Esophagus muscularis mucosa (tissue), 4 donors: ENCODE measurements around the gene MS4A10. TPM values are rescaled to one million over a fixed set of nuclear protein-coding genes. Genes with fewer than 3 reads are reported as not detected.

Source experiments
- DNase-seq: peaks from one replicate; pipeline ENCODE4 v3.0.0-alpha.2; 2017; ENCODE audit errors: extremely low spot score
- H3K27ac ChIP-seq, 4 donors: fragments of 200-600 bp; sonication (generic); replicated peaks in 1 of 4; 1 replicate in 3 of 4; 2 replicates in 1 of 4; pipeline ENCODE4 v1.5.1; 2016 to 2019; ENCODE audit warnings: mild to moderate bottlenecking in 1 of 4
- H3K27me3 ChIP-seq, 4 donors: fragments of 200-600 bp; sonication (generic); one replicate each; pipeline versions ENCODE4 v1.5.1 to v1.6.0; 2016 to 2019
- H3K36me3 ChIP-seq, 4 donors: fragments of 200-600 bp; sonication (generic); one replicate each; pipeline ENCODE4 v1.5.1; 2016 to 2019
- H3K4me1 ChIP-seq, 4 donors: fragments of 200-600 bp; sonication (generic); one replicate each; pipeline ENCODE4 v1.5.1; 2016 to 2019
- H3K4me3 ChIP-seq, 4 donors: fragments of 200-600 bp; sonication (generic); 1 replicate in 2 of 4; 2 replicates in 2 of 4; pipeline ENCODE4 v1.5.1; 2016 to 2019; ENCODE audit warnings: mild to moderate bottlenecking in 4 of 4, moderate library complexity in 1 of 4
- H3K9me3 ChIP-seq, 4 donors: fragments of 200-600 bp; sonication (generic); 1 replicate in 3 of 4; 2 replicates in 1 of 4; pipeline ENCODE4 v1.5.1; 2016 to 2019
- EP300 ChIP-seq: sonication (generic); formaldehyde crosslinking; IDR thresholded peaks from one replicate; pipeline ENCODE4 v1.6.1; 2017; ENCODE audit warnings: antibody characterized with exemption
- POLR2A ChIP-seq: fragments of 450-650 bp; IDR thresholded peaks from one replicate; pipeline ENCODE4 v1.6.1; 2017; ENCODE audit warnings: antibody characterized with exemption, moderate library complexity, mild to moderate bottlenecking, low read depth
- POLR2AphosphoS5 ChIP-seq, 2 donors: sonication (generic); formaldehyde crosslinking; IDR thresholded peaks; one replicate each; pipeline ENCODE4 v1.6.1; 2017; ENCODE audit warnings: antibody characterized with exemption in 2 of 2
- WGBS: methylation state at CpG from one replicate; pipeline ENCODE4 v1.1.5; 2018; 5-methylcytosine and 5-hydroxymethylcytosine counted together
- intact Hi-C: fragments of 100-400 bp; cut with DNase I; formaldehyde crosslinking; loops from one replicate; pipeline ENCODE4 v1.15.1; 2023
- total RNA-seq, 4 donors: library from RNA; depleted of rRNA; stranded (reverse); fragments of >200 nt; gene quantifications; one replicate each; pipeline versions ENCODE4 v1.1.0 to v1.2.1, GENCODE V29; 2016
- TF ChIP-seq, protein P1 (sequence below), 3 experiments: fragments of 200-600 bp in 2 of 3; fragments of 450-650 bp in 1 of 3; sonication (generic) in 2 of 3; IDR thresholded peaks; one replicate each; pipeline ENCODE4 v1.5.1; 2017 to 2019; ENCODE audit warnings: antibody characterized with exemption in 3 of 3, mild to moderate bottlenecking in 2 of 3, moderate library complexity in 1 of 3

Gene MS4A10
- total RNA-seq, 4 donors from 2014 or later = not detected

GRCh38 chr11:60795291-60795690 is 10.2 kb downstream of the MS4A10 start:
- no peaks in the 10 kb centered on the region for H3K9me3 ChIP-seq
- TF ChIP-seq POLR2A (no peak), POLR2AphosphoS5 (IDR thresholded peaks at IDR 0.05) (no peak), EP300 (no peak)
- TF ChIP-seq, protein P1, sequence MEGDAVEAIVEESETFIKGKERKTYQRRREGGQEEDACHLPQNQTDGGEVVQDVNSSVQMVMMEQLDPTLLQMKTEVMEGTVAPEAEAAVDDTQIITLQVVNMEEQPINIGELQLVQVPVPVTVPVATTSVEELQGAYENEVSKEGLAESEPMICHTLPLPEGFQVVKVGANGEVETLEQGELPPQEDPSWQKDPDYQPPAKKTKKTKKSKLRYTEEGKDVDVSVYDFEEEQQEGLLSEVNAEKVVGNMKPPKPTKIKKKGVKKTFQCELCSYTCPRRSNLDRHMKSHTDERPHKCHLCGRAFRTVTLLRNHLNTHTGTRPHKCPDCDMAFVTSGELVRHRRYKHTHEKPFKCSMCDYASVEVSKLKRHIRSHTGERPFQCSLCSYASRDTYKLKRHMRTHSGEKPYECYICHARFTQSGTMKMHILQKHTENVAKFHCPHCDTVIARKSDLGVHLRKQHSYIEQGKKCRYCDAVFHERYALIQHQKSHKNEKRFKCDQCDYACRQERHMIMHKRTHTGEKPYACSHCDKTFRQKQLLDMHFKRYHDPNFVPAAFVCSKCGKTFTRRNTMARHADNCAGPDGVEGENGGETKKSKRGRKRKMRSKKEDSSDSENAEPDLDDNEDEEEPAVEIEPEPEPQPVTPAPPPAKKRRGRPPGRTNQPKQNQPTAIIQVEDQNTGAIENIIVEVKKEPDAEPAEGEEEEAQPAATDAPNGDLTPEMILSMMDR (IDR thresholded peaks at IDR 0.05) = no peak
- no peak for DNase-seq
- WGBS = 66% methylated on average over 5 of the region's 6 CpGs
- H3K4me3 ChIP-seq = no peak overlapping the region
- no peaks in the 10 kb centered on the region for H3K4me1 ChIP-seq
- peaks cover 0 to 23% (median 0%) of the 10 kb centered on the region in 4 donors for H3K27me3 ChIP-seq
- H3K27ac ChIP-seq = no peak overlapping the region
- H3K36me3 ChIP-seq = no peaks in the 10 kb centered on the region
- intact Hi-C loops = no loop called here

DNA sequence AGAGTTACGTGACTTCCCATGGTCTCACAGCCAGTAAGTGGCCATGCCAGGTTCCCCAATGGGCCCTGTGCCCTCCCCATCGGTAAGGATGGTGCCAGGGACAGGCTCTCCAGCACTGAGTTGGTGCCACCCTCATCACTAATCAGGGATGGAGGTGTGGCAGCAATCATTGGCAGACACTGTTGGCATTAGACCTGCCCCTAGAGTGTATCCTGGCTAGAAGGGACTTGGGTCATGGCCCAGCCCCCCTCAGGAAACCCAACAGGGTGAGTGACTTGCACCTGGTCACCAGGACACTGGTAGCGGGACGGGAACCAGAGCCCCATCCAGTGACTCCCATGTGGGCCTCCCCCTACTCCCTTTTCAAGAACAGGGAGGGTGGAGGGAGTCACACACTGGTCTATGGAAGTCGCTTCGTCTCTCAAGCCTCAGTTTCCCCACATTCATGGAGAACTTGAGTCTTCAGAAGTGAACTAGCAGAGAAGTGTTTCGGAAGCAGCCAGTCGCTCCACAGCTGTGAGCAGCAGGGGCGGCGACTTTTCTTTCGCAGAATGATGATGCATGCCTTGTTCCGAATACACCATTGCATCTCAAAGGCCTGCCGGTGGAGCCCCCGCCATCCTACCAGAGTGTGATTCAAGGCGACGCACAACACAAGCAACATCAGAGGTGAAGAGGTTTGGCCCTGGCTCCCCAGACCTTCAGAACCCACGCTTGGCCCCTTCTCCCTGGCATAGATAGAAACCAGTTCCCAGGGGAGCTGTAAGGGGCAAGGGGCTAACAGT is 12.9 kb downstream of the MS4A10 start:
- no peaks in the 10 kb centered on the region for H3K4me1 ChIP-seq
- no peak for TF ChIP-seq POLR2A
- TF ChIP-seq, protein P1 (IDR thresholded peaks at IDR 0.05) = no peak
- TF ChIP-seq POLR2AphosphoS5 (IDR thresholded peaks at IDR 0.05) = no peak
- no peak for TF ChIP-seq EP300
- no peaks in the 10 kb centered on the region for H3K36me3 ChIP-seq
- peaks cover 0 to 23% (median 0%) of the 10 kb centered on the region in 4 donors for H3K27me3 ChIP-seq
- H3K4me3 ChIP-seq = no peak overlapping the region
- intact Hi-C loops = no loop called here
- WGBS = 76% methylated on average over 11 of the region's 17 CpGs
- no peak for DNase-seq
- no peaks in the 10 kb centered on the region for H3K9me3 ChIP-seq
- no peak overlapping the region for H3K27ac ChIP-seq

DNA sequence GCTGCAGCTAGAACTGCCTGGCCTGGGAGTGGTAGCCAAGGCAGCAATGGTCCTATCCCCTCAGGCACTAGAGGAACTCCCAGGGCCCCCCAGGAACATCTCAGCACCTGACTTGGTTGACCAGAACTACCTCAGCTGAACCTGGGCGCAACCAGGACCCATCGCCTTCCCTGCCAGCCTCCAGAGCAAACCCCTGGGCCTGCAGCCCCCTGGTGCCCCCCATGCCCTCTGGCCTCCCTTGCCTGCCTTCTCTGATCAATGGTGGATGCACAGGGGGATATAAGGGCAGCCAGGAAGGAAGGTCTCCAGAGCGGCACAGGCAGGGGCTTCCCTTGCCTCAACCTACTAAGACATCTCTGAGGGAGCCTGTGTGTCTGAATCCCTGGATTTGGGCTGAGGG is 13.5 kb downstream of the MS4A10 start:
- H3K27ac ChIP-seq = no peak overlapping the region
- no peaks in the 10 kb centered on the region for H3K36me3 ChIP-seq
- H3K4me1 ChIP-seq = no peaks in the 10 kb centered on the region
- intact Hi-C loops = no loop called here
- H3K4me3 ChIP-seq = no peak overlapping the region
- no peaks in the 10 kb centered on the region for H3K9me3 ChIP-seq
- DNase-seq = no peak
- TF ChIP-seq, protein P1 (IDR thresholded peaks at IDR 0.05) = no peak
- TF ChIP-seq EP300 (no peak), POLR2A (no peak), POLR2AphosphoS5 (IDR thresholded peaks at IDR 0.05) (no peak)
- H3K27me3 ChIP-seq = peaks cover 0 to 23% (median 0%) of the 10 kb centered on the region in 4 donors
- 83% methylated on average over 1 of the region's 3 CpGs for whole genome bisulfite sequencing

- Histone ChIP-seq H3K4me3 (no peak overlapping the region), H3K4me1 (no peaks in the 10 kb centered on the region), H3K27me3 (peaks cover 0 to 23% (median 0%) of the 10 kb centered on the region in 4 donors), H3K36me3 (no peaks in the 10 kb centered on the region), H3K9me3 (no peaks in the 10 kb centered on the region), H3K27ac (no peak overlapping the region)
- TF ChIP-seq, protein P1 (IDR thresholded peaks at IDR 0.05) = no peak
- TF ChIP-seq POLR2AphosphoS5 (IDR thresholded peaks at IDR 0.05) (no peak), POLR2A (no peak), EP300 (no peak)
- WGBS = 90% methylated on average over 10 of the region's 10 CpGs
- DNase-seq = no peak
- intact Hi-C loops = no loop called here
These were observed 16.1 kb downstream of the MS4A10 start for GRCh38 chr11:60801194-60801593.
